SK-N-SH (cell line): ENCODE data around the gene GNAZ. TPM values are rescaled to one million over a fixed set of nuclear protein-coding genes. Genes with fewer than 3 reads are reported as not detected.

Experiments
- CTCF ChIA-PET: fragments of 300-600, 350-600 bp; formaldehyde crosslinking; extraction: SDS; loops from one replicate; lab custom pipeline; 2021; lab: Yijun Ruan, JAX
- POLR2A ChIA-PET: fragments of 350-600 bp; sonication (Branson Sonifier 250); formaldehyde crosslinking; extraction: SDS; loops from one replicate; lab custom pipeline; 2020; ENCODE audit warnings: antibody characterized with exemption, inconsistent platforms; lab: Yijun Ruan, JAX
- DNase-seq: peaks from one replicate; pipeline ENCODE4 v3.0.0; 2012
- H2AFZ ChIP-seq: fragments of 200-600 bp; sonication (generic); 2 replicates; pipeline ENCODE4 v1.8.1; 2016; ENCODE audit warnings: antibody characterized with exemption, mild to moderate bottlenecking, low read depth
- H3F3A ChIP-seq: fragments of 200-600 bp; sonication (generic); replicated peaks from 2 replicates; pipeline ENCODE3; 2016; ENCODE audit warnings: antibody characterized with exemption, mild to moderate bottlenecking; ENCODE audit not compliant: insufficient read depth
- H3K27ac ChIP-seq, 2 experiments: fragments of 200-500 bp in 1 of 2; fragments of 200-600 bp in 1 of 2; sonication (Bioruptor generic) in 1 of 2; sonication (generic), shearing (Covaris generic) in 1 of 2; 2 replicates each; pipeline versions ENCODE4 v1.5.1 to v1.6.1; 2014 to 2016; ENCODE audit warnings: low read depth in 2 of 2, inconsistent platforms in 1 of 2, low read length in 1 of 2, mild to moderate bottlenecking in 1 of 2, mixed read lengths in 1 of 2
- H3K27me3 ChIP-seq: fragments of 200-600 bp; sonication (generic), shearing (Covaris generic); 2 replicates; pipeline ENCODE4 v1.6.1; 2016; ENCODE audit warnings: mixed run types; ENCODE audit not compliant: insufficient read depth
- H3K36me3 ChIP-seq, 2 experiments: fragments of 200-500 bp in 1 of 2; fragments of 200-600 bp in 1 of 2; sonication (Bioruptor generic) in 1 of 2; sonication (generic) in 1 of 2; replicated peaks in 1 of 2; 2 replicates each; pipeline versions ENCODE3 to v1.5.1; 2014 to 2016; ENCODE audit warnings: low read length in 1 of 2, mild to moderate bottlenecking in 1 of 2; ENCODE audit not compliant: insufficient read depth in 2 of 2, control insufficient read depth in 1 of 2
- H3K4me1 ChIP-seq, 2 experiments: fragments of 200-500 bp in 1 of 2; fragments of 200-600 bp in 1 of 2; sonication (Bioruptor generic) in 1 of 2; sonication (generic), shearing (Covaris generic) in 1 of 2; 2 replicates each; pipeline versions ENCODE4 v1.5.1 to v1.6.1; 2014 to 2016; ENCODE audit warnings: low read depth in 1 of 2, low read length in 1 of 2, mixed run types in 1 of 2; ENCODE audit not compliant: insufficient read depth in 2 of 2, control insufficient read depth in 1 of 2
- H3K4me2 ChIP-seq: fragments of 200-600 bp; sonication (generic), shearing (Covaris generic); 2 replicates; pipeline ENCODE4 v1.6.1; 2017; ENCODE audit warnings: mixed run types
- H3K4me3 ChIP-seq, 2 experiments: fragments of 200-500 bp in 1 of 2; fragments of 200-600 bp in 1 of 2; sonication (Bioruptor generic) in 1 of 2; sonication (generic), shearing (Covaris generic) in 1 of 2; 2 replicates each; pipeline versions ENCODE4 v1.5.1 to v1.8.1; 2014 to 2016; ENCODE audit warnings: low read depth in 2 of 2, inconsistent platforms in 1 of 2, low read length in 1 of 2, mild to moderate bottlenecking in 1 of 2, mixed read lengths in 1 of 2, moderate library complexity in 1 of 2
- H3K79me2 ChIP-seq: fragments of 200-600 bp; sonication (generic); 2 replicates; pipeline ENCODE4 v1.8.1; 2017; ENCODE audit warnings: mild to moderate bottlenecking; ENCODE audit not compliant: insufficient read depth
- H3K9ac ChIP-seq: fragments of 200-600 bp; sonication (generic); 2 replicates; pipeline ENCODE4 v1.6.1; 2017; ENCODE audit warnings: mixed run types
- H3K9me2 ChIP-seq: fragments of 200-600 bp; sonication (generic); 2 replicates; pipeline ENCODE4 v1.6.1; 2017; ENCODE audit warnings: mixed run types
- H3K9me3 ChIP-seq: fragments of 200-600 bp; sonication (generic); 2 replicates; pipeline ENCODE4 v1.6.1; 2017; ENCODE audit warnings: mixed run types, mild to moderate bottlenecking, moderate library complexity
- H4K20me1 ChIP-seq: fragments of 200-600 bp; sonication (generic); 2 replicates; pipeline ENCODE4 v1.6.1; 2017; ENCODE audit warnings: mild to moderate bottlenecking, mixed run types; ENCODE audit not compliant: insufficient read depth
- CHD2 ChIP-seq: fragments of 150-350 bp; IDR thresholded peaks from 2 replicates; pipeline ENCODE4 v1.6.1; 2018; ENCODE audit warnings: low read length; ENCODE audit not compliant: partially characterized antibody
- ELF1 ChIP-seq: IDR thresholded peaks from 2 replicates; pipeline ENCODE4 v1.4.0; 2012
- EP300 ChIP-seq, 2 experiments: IDR thresholded peaks; 2 replicates each; pipeline versions ENCODE4 v1.4.0 to v1.6.1; 2012; ENCODE audit warnings: borderline replicate concordance in 1 of 2, low read depth in 1 of 2, low read length in 1 of 2
- EZH2phosphoT487 ChIP-seq: fragments of 200-600 bp; sonication (generic); IDR thresholded peaks from 2 replicates; pipeline ENCODE4 v1.6.1; 2017; ENCODE audit warnings: low read depth, mixed run types, mild to moderate bottlenecking, antibody characterized with exemption, moderate library complexity, borderline replicate concordance
- FOSL2 ChIP-seq: IDR thresholded peaks from 2 replicates; pipeline ENCODE4 v1.4.0; 2012; ENCODE audit warnings: low read depth, mild to moderate bottlenecking, moderate library complexity, borderline replicate concordance
- FOXJ3 ChIP-seq: sonication (generic); formaldehyde crosslinking; IDR thresholded peaks from 2 replicates; pipeline ENCODE4 v1.5.1; 2020; ENCODE audit warnings: mild to moderate bottlenecking, missing genetic modification reagents
- GATA2 ChIP-seq: sonication (generic); formaldehyde crosslinking; IDR thresholded peaks from 2 replicates; pipeline ENCODE4 v1.5.0; 2020; ENCODE audit warnings: mild to moderate bottlenecking, missing genetic modification reagents
- JUND ChIP-seq: IDR thresholded peaks from 2 replicates; pipeline ENCODE4 v1.4.0; 2012
- MEF2A ChIP-seq: IDR thresholded peaks from 2 replicates; pipeline ENCODE4 v1.4.0; 2012; ENCODE audit warnings: low read depth, borderline replicate concordance
- MXI1 ChIP-seq: IDR thresholded peaks from 2 replicates; pipeline ENCODE4 v1.6.1; 2012; ENCODE audit warnings: mild to moderate bottlenecking, low read depth, low read length, improper control_type of control experiment
- NFIC ChIP-seq: IDR thresholded peaks from 2 replicates; pipeline ENCODE4 v1.4.0; 2012; ENCODE audit warnings: borderline replicate concordance
- NRF1 ChIP-seq: IDR thresholded peaks from 2 replicates; pipeline ENCODE4 v1.6.1; 2012; ENCODE audit warnings: low read depth, mild to moderate bottlenecking, low read length
- POLR2AphosphoS5 ChIP-seq: IDR thresholded peaks from 2 replicates; pipeline ENCODE4 v1.6.1; 2012; ENCODE audit warnings: low read depth, low read length
- RAD21 ChIP-seq: IDR thresholded peaks from 2 replicates; pipeline ENCODE4 v1.6.1; 2012; ENCODE audit warnings: mild to moderate bottlenecking, low read length
- RCOR1 ChIP-seq: fragments of 150-350 bp; IDR thresholded peaks from 2 replicates; pipeline ENCODE4 v1.6.1; 2017; ENCODE audit warnings: antibody characterized with exemption, low read length
- RFX5 ChIP-seq: IDR thresholded peaks from 2 replicates; pipeline ENCODE4 v1.6.1; 2012; ENCODE audit warnings: mild to moderate bottlenecking, improper control_type of control experiment, low read length
- SIN3A ChIP-seq: IDR thresholded peaks from 2 replicates; pipeline ENCODE4 v1.6.1; 2012; ENCODE audit warnings: low read depth, mild to moderate bottlenecking, low read length, moderate library complexity, borderline replicate concordance
- TAF1 ChIP-seq: IDR thresholded peaks from 2 replicates; pipeline ENCODE4 v1.6.1; 2012; ENCODE audit warnings: low read depth, mild to moderate bottlenecking, low read length, moderate library complexity, borderline replicate concordance
- TCF12 ChIP-seq: IDR thresholded peaks from 2 replicates; pipeline ENCODE4 v1.4.0; 2012
- YY1 ChIP-seq: IDR thresholded peaks from 2 replicates; pipeline ENCODE4 v1.4.0; 2012; ENCODE audit warnings: low read depth, mild to moderate bottlenecking
- WGBS: methylation state at CpG from one replicate; pipeline ENCODE4 v1.1.6; 2017; ENCODE audit warnings: low lambda C conversion rate; 5-methylcytosine and 5-hydroxymethylcytosine counted together
- polyA plus RNA-seq, 3 experiments: library from polyadenylated mRNA; depleted of rRNA; stranded (reverse); fragments of >200 nt; gene quantifications; 2 replicates each; pipeline ENCODE4 v1.2.3, GENCODE V29; 2012
- TF ChIP-seq, protein P1 (sequence below): IDR thresholded peaks from 2 replicates; pipeline ENCODE4 v1.4.0; 2012; ENCODE audit warnings: low read depth, borderline replicate concordance
- TF ChIP-seq, protein P2 (sequence below): IDR thresholded peaks from 2 replicates; pipeline ENCODE4 v1.4.0; 2012; ENCODE audit warnings: low read depth
- TF ChIP-seq, protein P3 (sequence below): fragments of 150-350 bp; IDR thresholded peaks from 2 replicates; pipeline ENCODE4 v1.6.1; 2016; ENCODE audit warnings: mild to moderate bottlenecking, low read depth, low read length
- TF ChIP-seq, protein P4 (sequence below): IDR thresholded peaks from 2 replicates; pipeline ENCODE4; 2012
- TF ChIP-seq, protein P5 (sequence below): IDR thresholded peaks from 2 replicates; pipeline ENCODE4 v1.4.0; 2012; ENCODE audit warnings: low read depth, borderline replicate concordance

GNAZ gene
- polyA plus RNA-seq, 1 of the 3 experiments (the other 2 are of a cell fraction), result 6.5 TPM

DNA sequence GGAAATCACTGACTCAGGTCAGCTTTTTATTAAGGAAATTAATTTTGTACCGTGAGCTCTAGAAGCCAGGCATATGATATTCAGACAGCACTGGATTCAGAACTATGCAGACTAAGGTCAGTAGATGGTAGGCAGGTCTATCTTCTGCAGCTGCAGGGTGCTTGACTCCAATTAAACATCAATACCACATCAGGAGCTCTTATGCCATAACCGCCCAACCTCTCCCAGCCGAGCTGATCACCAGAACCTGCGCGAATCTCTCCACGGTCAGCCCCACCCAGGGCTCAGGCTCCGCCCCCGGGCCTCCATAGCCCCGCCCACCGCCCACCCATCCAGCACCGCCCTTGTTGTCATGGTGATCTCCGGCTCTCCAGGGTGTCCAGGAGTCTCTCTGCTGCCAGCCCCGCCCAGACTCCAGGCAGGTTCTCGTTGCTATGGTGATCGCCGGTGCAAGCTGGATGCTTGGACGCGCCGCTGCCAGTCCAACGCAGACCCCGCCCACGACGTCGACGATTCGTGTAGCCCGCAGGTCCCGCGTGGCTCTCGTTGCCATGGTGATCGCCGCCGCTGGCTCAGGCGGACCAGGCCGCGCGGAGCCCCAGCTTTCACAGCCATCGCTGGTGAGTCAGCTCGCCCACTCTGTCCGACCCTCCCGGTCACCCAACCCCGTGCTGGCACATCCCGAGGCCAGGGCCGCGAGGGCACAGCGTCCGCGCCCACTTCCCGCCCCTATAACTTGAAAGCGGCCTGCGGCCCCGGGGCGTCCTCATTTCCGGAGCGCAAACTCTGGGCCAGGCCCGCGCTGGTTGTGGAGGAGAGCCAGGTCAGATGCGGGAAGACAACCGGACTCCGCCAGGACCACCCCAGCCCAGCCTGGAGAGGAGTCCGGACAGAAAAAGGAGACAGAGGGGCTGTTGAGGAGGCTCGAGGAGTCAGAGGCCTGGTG is 74.9 kb downstream of the GNAZ start, which contains the start of gene RAB36:
Gene RAB36 (plus strand): TSS at position 546 of the 946 bp plus-strand sequence. CDS start 1,140 bp downstream, outside the sequence.
- no peaks in the 10 kb centered on the region for H3K9me2 ChIP-seq
- peak within 1 kb of the TSS; percentile 62 to 73 for H3K27ac ChIP-seq
- peaks cover 6 to 17% of the 10 kb centered on the region in 2 experiments; a peak in 1 of 4 replicates for H3K4me1 ChIP-seq
- CTCF ChIA-PET, result interaction anchor here (0.7 to 2.5 kb wide), 10 partner anchors 12 to 587 kb away, joined by 3 to 13 read pairs (median 4); partner anchors contain the start of gene PRAME
- H3K4me3 ChIP-seq, result peak within 1 kb of the TSS; percentile 73 to 79
- no peaks in the 10 kb centered on the region for H3F3A ChIP-seq
- peak; percentile 98 for DNase-seq
- H3K4me2 ChIP-seq, result peak within 1 kb of the TSS; percentile 91
- peaks cover 4% of the 10 kb centered on the region; the same call in 1 of the 2 replicates for H3K79me2 ChIP-seq
- under 1% methylated on average over 46 of the region's 62 CpGs for WGBS
- no peaks in the 10 kb centered on the region for H3K9me3 ChIP-seq
- no peaks in the 10 kb centered on the region for H3K27me3 ChIP-seq
- H3K9ac ChIP-seq, result peak within 1 kb of the TSS; percentile 88
- peaks cover 0 to 8% of the 10 kb centered on the region in 2 experiments for H3K36me3 ChIP-seq
- no peaks in the 10 kb centered on the region for H4K20me1 ChIP-seq
- POLR2A ChIA-PET, result interaction anchor here (1.2 to 1.4 kb wide), 2 partner anchors 9 to 17 kb away, joined by 3 read pairs; no protein-coding TSS in a partner anchor
- H2AFZ ChIP-seq, result peak within 1 kb of the TSS; percentile 92
- TF ChIP-seq RAD21, result no peak
- peak; percentile 65 for TF ChIP-seq RFX5
- TF ChIP-seq POLR2AphosphoS5, result 0 out of 2 replicates have a peak, but pooled peaks have one; percentile 7
- TF ChIP-seq SIN3A, result peak; percentile 87; the same call in 1 of the 2 replicates
- TF ChIP-seq, protein P1, sequence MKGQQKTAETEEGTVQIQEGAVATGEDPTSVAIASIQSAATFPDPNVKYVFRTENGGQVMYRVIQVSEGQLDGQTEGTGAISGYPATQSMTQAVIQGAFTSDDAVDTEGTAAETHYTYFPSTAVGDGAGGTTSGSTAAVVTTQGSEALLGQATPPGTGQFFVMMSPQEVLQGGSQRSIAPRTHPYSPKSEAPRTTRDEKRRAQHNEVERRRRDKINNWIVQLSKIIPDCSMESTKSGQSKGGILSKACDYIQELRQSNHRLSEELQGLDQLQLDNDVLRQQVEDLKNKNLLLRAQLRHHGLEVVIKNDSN, result peak; percentile 20; the same call in 1 of the 2 replicates
- TF ChIP-seq RCOR1, result no peak
- TF ChIP-seq, protein P2, sequence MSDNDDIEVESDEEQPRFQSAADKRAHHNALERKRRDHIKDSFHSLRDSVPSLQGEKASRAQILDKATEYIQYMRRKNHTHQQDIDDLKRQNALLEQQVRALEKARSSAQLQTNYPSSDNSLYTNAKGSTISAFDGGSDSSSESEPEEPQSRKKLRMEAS, result peak; percentile 58; the same call in 1 of the 2 replicates
- TF ChIP-seq EZH2phosphoT487, result no peak
- no peak for TF ChIP-seq MEF2A
- TF ChIP-seq, protein P3, sequence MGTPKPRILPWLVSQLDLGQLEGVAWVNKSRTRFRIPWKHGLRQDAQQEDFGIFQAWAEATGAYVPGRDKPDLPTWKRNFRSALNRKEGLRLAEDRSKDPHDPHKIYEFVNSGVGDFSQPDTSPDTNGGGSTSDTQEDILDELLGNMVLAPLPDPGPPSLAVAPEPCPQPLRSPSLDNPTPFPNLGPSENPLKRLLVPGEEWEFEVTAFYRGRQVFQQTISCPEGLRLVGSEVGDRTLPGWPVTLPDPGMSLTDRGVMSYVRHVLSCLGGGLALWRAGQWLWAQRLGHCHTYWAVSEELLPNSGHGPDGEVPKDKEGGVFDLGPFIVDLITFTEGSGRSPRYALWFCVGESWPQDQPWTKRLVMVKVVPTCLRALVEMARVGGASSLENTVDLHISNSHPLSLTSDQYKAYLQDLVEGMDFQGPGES, result no peak
- TF ChIP-seq, protein P4, sequence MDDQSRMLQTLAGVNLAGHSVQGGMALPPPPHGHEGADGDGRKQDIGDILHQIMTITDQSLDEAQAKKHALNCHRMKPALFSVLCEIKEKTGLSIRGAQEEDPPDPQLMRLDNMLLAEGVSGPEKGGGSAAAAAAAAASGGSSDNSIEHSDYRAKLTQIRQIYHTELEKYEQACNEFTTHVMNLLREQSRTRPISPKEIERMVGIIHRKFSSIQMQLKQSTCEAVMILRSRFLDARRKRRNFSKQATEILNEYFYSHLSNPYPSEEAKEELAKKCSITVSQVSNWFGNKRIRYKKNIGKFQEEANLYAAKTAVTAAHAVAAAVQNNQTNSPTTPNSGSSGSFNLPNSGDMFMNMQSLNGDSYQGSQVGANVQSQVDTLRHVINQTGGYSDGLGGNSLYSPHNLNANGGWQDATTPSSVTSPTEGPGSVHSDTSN, result peak; percentile 92
- TF ChIP-seq CHD2, result peak; percentile 60
- TF ChIP-seq FOXJ3, result peak; percentile 43; the same call in 1 of the 2 replicates
- TF ChIP-seq MXI1, result peak; percentile 97
- TF ChIP-seq ELF1, result no peak
- TF ChIP-seq NRF1, result peak; percentile 28
- no peak for TF ChIP-seq EP300 (IDR thresholded peaks at IDR 0.05; ENCODE audit: borderline replicate concordance in 1 of 2, low read depth in 1 of 2, low read length in 1 of 2)
- no peak for TF ChIP-seq YY1
- TF ChIP-seq, protein P5, sequence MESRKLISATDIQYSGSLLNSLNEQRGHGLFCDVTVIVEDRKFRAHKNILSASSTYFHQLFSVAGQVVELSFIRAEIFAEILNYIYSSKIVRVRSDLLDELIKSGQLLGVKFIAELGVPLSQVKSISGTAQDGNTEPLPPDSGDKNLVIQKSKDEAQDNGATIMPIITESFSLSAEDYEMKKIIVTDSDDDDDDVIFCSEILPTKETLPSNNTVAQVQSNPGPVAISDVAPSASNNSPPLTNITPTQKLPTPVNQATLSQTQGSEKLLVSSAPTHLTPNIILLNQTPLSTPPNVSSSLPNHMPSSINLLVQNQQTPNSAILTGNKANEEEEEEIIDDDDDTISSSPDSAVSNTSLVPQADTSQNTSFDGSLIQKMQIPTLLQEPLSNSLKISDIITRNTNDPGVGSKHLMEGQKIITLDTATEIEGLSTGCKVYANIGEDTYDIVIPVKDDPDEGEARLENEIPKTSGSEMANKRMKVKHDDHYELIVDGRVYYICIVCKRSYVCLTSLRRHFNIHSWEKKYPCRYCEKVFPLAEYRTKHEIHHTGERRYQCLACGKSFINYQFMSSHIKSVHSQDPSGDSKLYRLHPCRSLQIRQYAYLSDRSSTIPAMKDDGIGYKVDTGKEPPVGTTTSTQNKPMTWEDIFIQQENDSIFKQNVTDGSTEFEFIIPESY, result 0 out of 2 replicates have a peak, but pooled peaks have one; percentile 8
- TF ChIP-seq TCF12, result no peak
- TF ChIP-seq FOSL2, result no peak
- TF ChIP-seq GATA2 (CRISPR knock-in tag), result no peak
- TF ChIP-seq JUND, result no peak
- TF ChIP-seq NFIC, result no peak
- TF ChIP-seq TAF1, result no peak; the same call in 1 of the 2 replicates
